NCI-H1048 (cell line): ENCODE measurements around the gene GUK1.

Source experiments
- DNase-seq: peaks from one replicate; lab custom pipeline; 2025; lab: John Stamatoyannopoulos, UW

The GUK1 gene

GRCh38 chr1:228150120-228150460 is 10.0 kb downstream of the GUK1 start:
- DNase-seq, result no peak

- no peak for DNase-seq
Observed at GRCh38 chr1:228150461-228151179, 10.5 kb downstream of the GUK1 start.

- no peak for DNase-seq
Observed at GRCh38 chr1:228151180-228151925, 11.3 kb downstream of the GUK1 start.

GRCh38 chr1:228152097-228152917 is 12.2 kb downstream of the GUK1 start:
- DNase-seq, result no peak

- no peak for DNase-seq
Observed at GRCh38 chr1:228152918-228153258, 12.8 kb downstream of the GUK1 start.

GRCh38 chr1:228154021-228154669 is 14.1 kb downstream of the GUK1 start:
- DNase-seq, result no peak

- no peak for DNase-seq
Observed at GRCh38 chr1:228154670-228155571, 14.8 kb downstream of the GUK1 start.

- DNase-seq, result no peak
Observed at GRCh38 chr1:228155596-228156514, 15.8 kb downstream of the GUK1 start.

- DNase-seq, result no peak
Observed at GRCh38 chr1:228156515-228156881, 16.4 kb downstream of the GUK1 start.

GRCh38 chr1:228156941-228157728 is 17.1 kb downstream of the GUK1 start:
- DNase-seq, result no peak

- no peak for DNase-seq
Observed at GRCh38 chr1:228157729-228158126, 17.6 kb downstream of the GUK1 start.

- no peak for DNase-seq
Observed at GRCh38 chr1:228158151-228159007, 18.3 kb downstream of the GUK1 start.

GRCh38 chr1:228159008-228159665 is 19.1 kb downstream of the GUK1 start:
- no peak for DNase-seq

GRCh38 chr1:228160201-228160761 is 20.2 kb downstream of the GUK1 start:
- DNase-seq, result no peak

GRCh38 chr1:228161362-228161761 is 21.3 kb downstream of the GUK1 start:
- DNase-seq, result no peak

GRCh38 chr1:228161866-228162265 is 21.8 kb downstream of the GUK1 start:
- DNase-seq, result no peak

- DNase-seq, result no peak
Observed at GRCh38 chr1:228162286-228163006, 22.4 kb downstream of the GUK1 start.
